ENCODE measurements around the gene CASK. TPM values are rescaled to one million over a fixed set of nuclear protein-coding genes. Genes with fewer than 3 reads are reported as not detected.

Gene CASK, protein sequence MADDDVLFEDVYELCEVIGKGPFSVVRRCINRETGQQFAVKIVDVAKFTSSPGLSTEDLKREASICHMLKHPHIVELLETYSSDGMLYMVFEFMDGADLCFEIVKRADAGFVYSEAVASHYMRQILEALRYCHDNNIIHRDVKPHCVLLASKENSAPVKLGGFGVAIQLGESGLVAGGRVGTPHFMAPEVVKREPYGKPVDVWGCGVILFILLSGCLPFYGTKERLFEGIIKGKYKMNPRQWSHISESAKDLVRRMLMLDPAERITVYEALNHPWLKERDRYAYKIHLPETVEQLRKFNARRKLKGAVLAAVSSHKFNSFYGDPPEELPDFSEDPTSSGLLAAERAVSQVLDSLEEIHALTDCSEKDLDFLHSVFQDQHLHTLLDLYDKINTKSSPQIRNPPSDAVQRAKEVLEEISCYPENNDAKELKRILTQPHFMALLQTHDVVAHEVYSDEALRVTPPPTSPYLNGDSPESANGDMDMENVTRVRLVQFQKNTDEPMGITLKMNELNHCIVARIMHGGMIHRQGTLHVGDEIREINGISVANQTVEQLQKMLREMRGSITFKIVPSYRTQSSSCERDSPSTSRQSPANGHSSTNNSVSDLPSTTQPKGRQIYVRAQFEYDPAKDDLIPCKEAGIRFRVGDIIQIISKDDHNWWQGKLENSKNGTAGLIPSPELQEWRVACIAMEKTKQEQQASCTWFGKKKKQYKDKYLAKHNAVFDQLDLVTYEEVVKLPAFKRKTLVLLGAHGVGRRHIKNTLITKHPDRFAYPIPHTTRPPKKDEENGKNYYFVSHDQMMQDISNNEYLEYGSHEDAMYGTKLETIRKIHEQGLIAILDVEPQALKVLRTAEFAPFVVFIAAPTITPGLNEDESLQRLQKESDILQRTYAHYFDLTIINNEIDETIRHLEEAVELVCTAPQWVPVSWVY
- total RNA-seq (2014; rRNA removed; shearing (Covaris generic)): 10.9 and 11.4 TPM in 2 replicates
- 12.6 and 19.6 TPM in 2 replicates for polyA plus RNA-seq (2015; cell fraction: cytosol; rRNA removed)
- polyA plus RNA-seq (2015; cell fraction: nucleus; rRNA removed): 14.3 and 21.7 TPM in 2 replicates

- peak; percentile 90 for DNase-seq (ENCODE audit: low read depth, low spot score)
- in situ Hi-C loops (cut with HindIII; ENCODE audit: low pct_unique_long_range_greater_than_20kb, low sequenced_read_pairs): no loop called here
These were observed at the start of gene CASK for GRCh38 chrX:41923211-41923977. TSS of gene CASK (minus strand) at chrX:41923554. CDS start at chrX:41922988, 566 bp downstream.

DNA sequence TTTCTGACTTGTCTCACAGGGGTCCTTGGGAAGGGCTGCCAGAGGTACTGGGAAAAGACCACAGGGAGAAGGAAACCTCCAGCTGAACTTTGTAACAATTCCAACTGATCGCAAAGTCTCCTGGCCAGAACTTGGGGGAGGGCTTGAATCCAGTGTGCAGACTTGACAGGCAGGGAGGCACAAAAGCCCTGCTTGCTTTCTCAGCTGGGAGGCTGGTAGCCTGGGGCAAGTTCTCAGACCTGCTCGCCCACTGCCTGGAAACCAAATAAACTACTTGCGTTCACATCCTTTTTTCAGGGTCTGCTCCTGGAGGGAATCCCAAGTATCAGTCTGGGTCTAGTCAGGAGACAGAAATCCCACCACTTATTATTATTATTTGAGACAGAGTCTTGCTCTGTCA is 48.0 kb upstream of the CASK start:
- no peak for DNase-seq (ENCODE audit: low read depth, low spot score)
- in situ Hi-C loops (cut with HindIII; ENCODE audit: low pct_unique_long_range_greater_than_20kb, low sequenced_read_pairs): no loop called here

DNA sequence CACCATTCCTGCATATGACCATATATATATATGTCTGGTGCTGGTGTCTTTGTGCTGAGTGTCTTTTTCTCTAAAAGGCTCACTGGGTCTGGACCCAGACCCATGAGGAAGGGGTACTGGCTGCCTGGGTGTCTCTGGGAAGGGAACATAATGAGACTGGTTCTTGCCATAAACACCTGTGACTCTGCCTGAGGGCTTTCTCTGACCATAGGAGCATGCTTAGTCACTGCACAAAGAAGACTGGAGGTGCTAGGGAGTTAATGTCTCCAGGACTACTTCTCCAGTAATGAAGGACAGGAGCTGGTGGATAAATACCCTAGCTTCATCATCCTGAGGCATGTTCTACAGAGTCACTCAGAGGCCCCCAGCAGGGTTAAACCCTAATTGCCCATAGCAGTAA is 47.1 kb upstream of the CASK start:
- no peak for DNase-seq (ENCODE audit: low read depth, low spot score)
- in situ Hi-C loops (cut with HindIII; ENCODE audit: low pct_unique_long_range_greater_than_20kb, low sequenced_read_pairs): no loop called here

DNA sequence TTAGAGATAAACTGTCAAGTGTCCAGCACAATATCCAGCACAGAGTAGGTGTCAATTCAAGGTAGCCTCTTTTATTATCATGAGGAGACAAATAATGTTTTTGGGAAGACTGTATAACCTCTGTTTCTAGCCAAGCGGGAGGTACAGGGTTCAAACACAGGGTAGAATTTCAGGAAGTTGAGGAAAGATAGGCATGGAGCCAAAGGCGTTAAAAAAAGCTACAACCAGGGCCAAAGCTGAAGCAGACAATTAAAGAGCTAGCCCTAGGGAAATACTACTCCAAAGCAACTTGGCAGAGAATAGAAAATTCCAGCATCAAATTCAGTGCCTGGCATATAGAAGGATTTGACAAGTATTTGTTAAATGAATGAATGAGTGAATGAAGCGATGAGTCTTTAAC is 40.0 kb upstream of the CASK start:
- in situ Hi-C loops (cut with HindIII; ENCODE audit: low pct_unique_long_range_greater_than_20kb, low sequenced_read_pairs): no loop called here
- no peak for DNase-seq (ENCODE audit: low read depth, low spot score)

DNA sequence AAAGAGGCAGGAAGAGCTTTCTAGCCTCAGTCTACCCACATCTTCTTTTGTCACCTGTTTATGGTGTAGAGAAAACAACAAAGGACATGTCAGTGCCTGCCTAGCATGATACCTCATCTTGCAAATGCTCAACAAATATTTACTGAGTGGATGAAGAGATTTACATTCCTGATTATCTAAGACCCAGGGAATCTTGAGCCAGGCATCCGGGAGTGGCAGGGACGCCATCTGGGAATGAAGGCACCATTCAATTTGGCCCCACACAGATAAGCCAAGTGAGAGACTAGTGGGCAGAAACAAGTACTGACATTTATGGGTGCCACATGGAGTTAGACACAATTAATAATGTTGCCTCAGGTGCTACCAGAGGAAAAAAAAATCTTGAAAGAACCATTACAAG is 36.8 kb upstream of the CASK start:
- DNase-seq (ENCODE audit: low read depth, low spot score): no peak
- in situ Hi-C loops (cut with HindIII; ENCODE audit: low pct_unique_long_range_greater_than_20kb, low sequenced_read_pairs): no loop called here

DNA sequence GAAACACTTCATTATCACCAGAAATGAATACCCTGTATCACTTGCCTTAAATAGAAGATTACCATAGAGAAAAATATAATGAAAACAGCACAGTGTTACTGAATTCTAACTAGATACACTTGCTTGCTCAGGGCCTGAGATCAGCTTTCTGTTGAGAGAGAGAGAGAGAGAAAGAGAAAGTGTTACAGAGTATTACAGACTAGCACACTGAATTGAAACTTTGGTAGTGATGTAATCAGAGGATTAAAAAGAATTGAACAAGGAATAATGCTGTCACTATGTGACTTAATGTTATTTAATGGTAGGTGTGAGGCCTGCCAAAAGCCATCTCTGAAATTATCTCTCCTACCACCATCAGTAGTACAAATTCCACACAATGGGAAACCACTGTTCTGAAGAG is 35.5 kb upstream of the CASK start:
- in situ Hi-C loops (cut with HindIII; ENCODE audit: low pct_unique_long_range_greater_than_20kb, low sequenced_read_pairs): no loop called here
- DNase-seq (ENCODE audit: low read depth, low spot score): no peak

- no peak for DNase-seq (ENCODE audit: low read depth, low spot score)
- in situ Hi-C loops (cut with HindIII; ENCODE audit: low pct_unique_long_range_greater_than_20kb, low sequenced_read_pairs): no loop called here
These were observed 32.7 kb upstream of the CASK start for GRCh38 chrX:41956027-41956426.

GRCh38 chrX:41952102-41952501 is 28.7 kb upstream of the CASK start:
- DNase-seq (ENCODE audit: low read depth, low spot score): no peak
- in situ Hi-C loops (cut with HindIII; ENCODE audit: low pct_unique_long_range_greater_than_20kb, low sequenced_read_pairs): no loop called here

DNA sequence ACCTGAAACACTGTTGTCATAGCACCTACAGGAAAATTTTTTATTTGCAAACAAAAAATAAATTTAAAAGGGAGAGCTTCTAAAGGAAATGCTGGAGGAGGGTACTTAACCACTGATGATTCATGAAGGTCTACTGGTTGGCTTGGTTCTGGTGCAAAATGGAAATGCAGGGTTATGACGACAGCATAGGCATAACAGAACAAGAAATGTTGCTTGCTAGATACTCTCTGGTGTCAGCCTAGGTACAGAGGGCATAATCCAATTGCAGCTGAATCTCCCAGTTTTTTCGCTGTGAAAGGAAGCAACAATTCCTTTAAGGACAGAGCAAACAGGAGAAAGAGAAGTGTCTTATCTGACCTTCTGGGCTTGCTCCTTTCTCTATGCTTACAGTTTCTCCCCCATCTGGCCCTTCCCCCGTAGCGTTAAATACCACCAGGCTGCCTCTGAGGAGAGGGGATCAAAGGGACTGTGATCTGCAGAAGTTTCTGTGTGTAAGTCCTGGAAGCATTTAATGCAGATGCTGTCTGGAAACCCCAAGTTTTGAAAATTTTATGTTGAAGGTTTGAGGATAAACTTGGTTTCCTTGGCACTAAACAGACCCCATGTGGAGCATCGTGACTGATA is 23.7 kb upstream of the CASK start:
- DNase-seq (ENCODE audit: low read depth, low spot score): no peak
- in situ Hi-C loops (cut with HindIII; ENCODE audit: low pct_unique_long_range_greater_than_20kb, low sequenced_read_pairs): no loop called here

DNA sequence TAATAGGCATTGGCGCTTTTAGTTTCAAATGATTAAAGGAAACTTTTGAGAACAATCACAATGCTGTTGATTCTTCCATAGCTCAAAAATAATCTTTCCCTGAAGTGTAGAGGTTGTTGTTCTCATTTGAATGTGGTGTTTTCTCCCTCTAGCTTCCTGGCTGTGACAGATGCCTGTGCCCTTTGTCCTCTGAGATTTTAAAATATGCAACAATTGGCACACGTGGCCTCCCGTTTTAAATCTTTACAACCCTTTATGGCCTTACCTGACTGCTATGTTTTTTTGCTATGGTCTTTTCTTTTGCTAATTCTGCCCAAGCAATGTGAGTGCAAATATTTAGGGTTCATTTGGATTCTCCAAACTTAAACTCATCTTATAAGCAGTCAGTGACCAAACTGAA is 22.9 kb upstream of the CASK start:
- DNase-seq (ENCODE audit: low read depth, low spot score): no peak
- in situ Hi-C loops (cut with HindIII; ENCODE audit: low pct_unique_long_range_greater_than_20kb, low sequenced_read_pairs): no loop called here

DNA sequence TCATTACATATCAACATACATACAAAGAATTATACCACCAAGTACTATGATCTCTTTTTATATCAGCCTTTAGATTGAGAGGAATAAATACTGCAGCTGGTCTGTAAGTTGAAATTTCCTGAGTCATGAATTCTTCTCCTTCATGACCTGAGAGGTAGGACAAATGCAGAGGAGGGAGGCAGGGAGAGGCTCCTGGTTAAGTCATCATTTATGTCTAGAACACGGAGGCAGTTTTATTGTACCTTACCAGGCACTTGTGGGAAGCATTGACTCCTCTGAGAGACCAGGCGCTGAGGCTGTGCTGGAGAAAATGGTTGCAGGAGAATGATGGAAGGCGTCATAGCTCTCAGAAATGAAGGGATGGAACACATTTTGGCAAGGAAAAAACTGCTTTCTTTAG is 12.5 kb upstream of the CASK start:
- in situ Hi-C loops (cut with HindIII; ENCODE audit: low pct_unique_long_range_greater_than_20kb, low sequenced_read_pairs): no loop called here
- DNase-seq (ENCODE audit: low read depth, low spot score): no peak

DNA sequence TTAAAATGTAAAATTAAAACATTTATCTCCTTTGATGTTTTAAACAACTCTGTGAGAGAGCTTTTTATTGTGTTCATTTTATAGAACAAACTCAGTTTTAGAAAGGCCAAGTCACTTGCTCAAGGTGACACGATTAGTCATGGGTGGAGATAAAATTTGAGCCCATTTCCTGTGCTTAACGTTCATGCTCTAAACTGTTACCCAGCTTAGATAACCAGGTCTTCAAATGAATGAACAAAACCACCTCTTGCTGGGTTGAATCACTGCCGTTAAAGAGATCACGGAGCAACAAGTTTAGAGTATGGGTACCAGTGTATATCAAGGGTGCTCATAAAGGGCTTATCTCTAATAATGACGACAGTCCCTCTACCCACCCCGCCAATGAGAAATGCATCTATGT is 10.2 kb upstream of the CASK start:
- in situ Hi-C loops (cut with HindIII; ENCODE audit: low pct_unique_long_range_greater_than_20kb, low sequenced_read_pairs): no loop called here

DNA sequence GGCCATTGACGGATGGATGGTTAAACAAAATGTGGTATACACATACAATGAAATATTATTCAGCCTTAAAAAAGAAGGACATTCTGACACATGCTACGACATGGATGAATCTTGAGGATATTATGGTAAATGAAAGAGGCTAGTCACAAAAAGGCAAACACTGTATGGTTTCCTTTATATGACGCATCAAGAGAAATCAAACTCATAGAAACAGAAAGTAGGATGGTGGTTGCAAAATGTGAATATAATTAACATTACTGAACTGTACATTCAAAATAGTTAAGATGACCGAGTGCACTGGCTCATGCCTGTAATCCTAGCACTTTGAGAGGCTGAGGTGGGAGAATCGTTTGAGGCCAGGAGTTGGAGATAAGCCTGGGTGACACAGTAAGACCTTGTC is 9.5 kb upstream of the CASK start:
- in situ Hi-C loops (cut with HindIII; ENCODE audit: low pct_unique_long_range_greater_than_20kb, low sequenced_read_pairs): no loop called here

More for the DNA sequence above, 10.2 kb upstream of the CASK start:
- no peak for DNase-seq (ENCODE audit: low read depth, low spot score)

DNA sequence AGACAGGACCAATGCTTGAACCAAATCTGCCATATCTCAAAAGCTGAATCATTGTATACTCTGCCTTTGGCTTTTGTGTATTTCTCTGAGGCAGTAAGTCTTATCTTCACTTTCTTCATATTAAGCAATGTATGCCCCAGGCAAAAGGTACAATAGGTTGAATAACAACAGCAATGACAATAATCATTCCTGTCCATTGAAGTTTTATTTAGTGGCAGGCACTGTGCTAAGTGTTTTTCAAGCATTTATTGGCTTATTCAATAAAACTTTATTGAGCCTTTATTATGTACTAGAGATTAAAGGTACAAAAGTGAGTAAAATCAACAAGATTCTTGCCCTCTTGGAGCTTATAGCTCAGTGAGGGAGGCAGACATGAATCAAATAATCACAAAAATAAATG is 8.2 kb upstream of the CASK start:
- in situ Hi-C loops (cut with HindIII; ENCODE audit: low pct_unique_long_range_greater_than_20kb, low sequenced_read_pairs): no loop called here

More for the DNA sequence above, 9.5 kb upstream of the CASK start:
- DNase-seq (ENCODE audit: low read depth, low spot score): no peak

DNA sequence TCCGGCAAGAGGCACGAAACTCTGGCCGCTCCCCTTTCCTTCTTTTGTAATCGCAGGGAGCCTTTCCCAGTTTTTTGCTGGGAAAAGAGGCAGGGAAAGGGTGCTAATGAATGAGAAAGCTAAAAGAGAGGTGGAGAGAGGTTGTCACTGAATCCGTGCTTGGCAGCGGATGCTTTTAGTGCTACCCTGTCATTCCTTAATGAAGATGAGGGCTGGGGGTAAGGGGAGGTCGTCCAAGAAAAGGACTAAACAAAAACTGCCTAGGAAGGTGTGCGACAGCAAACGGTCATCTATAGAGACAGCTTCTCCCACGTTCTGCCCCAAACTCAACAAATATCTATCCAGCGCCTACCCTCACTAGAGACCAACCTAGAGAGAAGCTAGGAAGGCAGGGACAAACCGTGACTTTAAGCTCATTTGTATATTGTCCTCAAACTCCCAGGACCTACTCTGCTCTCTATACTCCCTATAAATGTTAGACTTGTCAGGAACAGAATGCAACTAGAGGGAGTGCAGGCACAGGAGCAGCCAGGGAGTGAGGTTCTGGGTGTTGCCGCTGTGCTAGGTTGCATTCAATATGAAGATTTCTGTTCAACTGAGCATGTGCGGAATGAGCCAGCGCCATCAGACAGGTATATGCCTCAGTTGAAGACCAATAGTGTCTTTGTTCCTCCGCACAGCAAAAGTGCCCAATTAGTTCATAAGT is 777 bp upstream of the CASK start:
- DNase-seq (ENCODE audit: low read depth, low spot score): peak; percentile 41
- in situ Hi-C loops (cut with HindIII; ENCODE audit: low pct_unique_long_range_greater_than_20kb, low sequenced_read_pairs): no loop called here

More for the DNA sequence above, 8.2 kb upstream of the CASK start:
- no peak for DNase-seq (ENCODE audit: low read depth, low spot score)

GRCh38 chrX:41922431-41923151 is 763 bp downstream of the CASK start:
- peak; percentile 6 for DNase-seq (ENCODE audit: low read depth, low spot score)
- in situ Hi-C loops (cut with HindIII; ENCODE audit: low pct_unique_long_range_greater_than_20kb, low sequenced_read_pairs): no loop called here

All from SK-MEL-5 (cell line).